ENCODE measurements around the gene DNTT. TPM values are rescaled to one million over a fixed set of nuclear protein-coding genes. Genes with fewer than 3 reads are reported as not detected.
A peak's percentile ranks its signal among the peaks of the same experiment; 100 is the strongest.

Gene DNTT
- total and polyA plus RNA-seq, 2 of the 13 experiments (the other 11 are each of a cell fraction or from before 2014, with no cell fraction given): not detected

- no peak for TF ChIP-seq MLX (CRISPR knock-in tag; IDR thresholded peaks at IDR 0.05)
- TF ChIP-seq NR2F2 (IDR thresholded peaks at IDR 0.05; ENCODE audit: borderline replicate concordance, low read depth): no peak
- TF ChIP-seq RELA (CRISPR knock-in tag; IDR thresholded peaks at IDR 0.05): no peak
- no peak for TF ChIP-seq ZNF468 (CRISPR knock-in tag; IDR thresholded peaks at IDR 0.05)
- TF ChIP-seq KLF16 (CRISPR knock-in tag; IDR thresholded peaks at IDR 0.05): no peak
- no peak for TF ChIP-seq ZFP36L1 (CRISPR knock-in tag; IDR thresholded peaks at IDR 0.05)
- TF ChIP-seq MED1 (CRISPR knock-in tag; IDR thresholded peaks at IDR 0.05): no peak
- no peak for TF ChIP-seq ZNF207 (IDR thresholded peaks at IDR 0.05; ENCODE audit: borderline replicate concordance)
- TF ChIP-seq ZNF709 (CRISPR knock-in tag; IDR thresholded peaks at IDR 0.05): no peak
- no peak for TF ChIP-seq ZSCAN22 (CRISPR knock-in tag; IDR thresholded peaks at IDR 0.05)
- no peak for TF ChIP-seq ZMAT3 (CRISPR knock-in tag; conservative IDR thresholded peaks at IDR 0.05)
Measured at GRCh38 chr10:96283756-96284155, 20.5 kb upstream of the DNTT start (continued).

- TF ChIP-seq ZBTB20 (CRISPR knock-in tag; IDR thresholded peaks at IDR 0.05; ENCODE audit: borderline replicate concordance, low read depth) (no peak), RFX1 (IDR thresholded peaks at IDR 0.05) (peak; percentile 57; the same call in 1 of the 2 replicates), RFX3 (CRISPR knock-in tag; IDR thresholded peaks at IDR 0.05) (peak; percentile 56; the same call in 1 of the 2 replicates)
- Histone ChIP-seq H3K9me3 (ENCODE audit: low read length) (no peaks in the 10 kb centered on the region), H4K20me1 (ENCODE audit: insufficient read depth, low read length) (no peaks in the 10 kb centered on the region), H3K27me3 (ENCODE audit: control insufficient read depth in 1 of 2, insufficient read depth in 2 of 2, low read length in 2 of 2) (no peaks in the 10 kb centered on the region; a peak in 1 of 5 replicates), H3K27ac (ENCODE audit: extremely low read length, insufficient read depth, low read length) (no peak overlapping the region), H3K4me1 (ENCODE audit: insufficient read depth, low read length) (peaks cover 11% of the 10 kb centered on the region), H3K79me2 (ENCODE audit: insufficient read depth, low read length) (no peaks in the 10 kb centered on the region), H2AFZ (ENCODE audit: low read length) (no peak overlapping the region), H3K4me3 (replicated peaks in 1 of 3; ENCODE audit: insufficient read depth in 1 of 3, low read depth in 2 of 3, low read length in 3 of 3) (no peak overlapping the region), H3K9ac (ENCODE audit: insufficient read depth, low read depth, low read length) (no peak overlapping the region), H3K36me3 (replicated peaks in 1 of 2; ENCODE audit: control insufficient read depth in 1 of 2, insufficient read depth in 2 of 2, low read length in 2 of 2) (no peaks in the 10 kb centered on the region), H3K4me2 (ENCODE audit: low read depth, low read length) (no peak overlapping the region)
- BruUV-seq (replicated peaks): no TSS peak
- CTCF ChIA-PET (ENCODE audit: low intra/inter-chr PET ratio, low total read pairs): no interaction called here
- in situ Hi-C loops (cut with HindIII; ENCODE audit: extremely low pct_ligation_motif_present, low pct_unique_long_range_greater_than_20kb) (no loop called here), intact Hi-C loops (cut with micrococcal nuclease; ENCODE audit: unreplicated experiment) (no loop called here)
- FAIRE-seq (no peak), DNase-seq (ENCODE audit: low spot score) (no peak), ATAC-seq (no peak)
- POLR2A ChIA-PET: no interaction called here
- WGBS (ENCODE audit: low lambda C conversion rate): 35% methylated on average over 8 of the region's 8 CpGs
Measured at GRCh38 chr10:96285331-96285752, 18.9 kb upstream of the DNTT start.
